HG03342 (cell line): ENCODE data around the gene GABRG3.

Experiments
- ATAC-seq: cut with Tn5 transposase; IDR thresholded peaks from one replicate; pipeline ENCODE4 v1.9.1; 2021; ENCODE audit warnings: mild to moderate bottlenecking, moderate library complexity; ENCODE audit not compliant: unreplicated experiment

Gene GABRG3

DNA sequence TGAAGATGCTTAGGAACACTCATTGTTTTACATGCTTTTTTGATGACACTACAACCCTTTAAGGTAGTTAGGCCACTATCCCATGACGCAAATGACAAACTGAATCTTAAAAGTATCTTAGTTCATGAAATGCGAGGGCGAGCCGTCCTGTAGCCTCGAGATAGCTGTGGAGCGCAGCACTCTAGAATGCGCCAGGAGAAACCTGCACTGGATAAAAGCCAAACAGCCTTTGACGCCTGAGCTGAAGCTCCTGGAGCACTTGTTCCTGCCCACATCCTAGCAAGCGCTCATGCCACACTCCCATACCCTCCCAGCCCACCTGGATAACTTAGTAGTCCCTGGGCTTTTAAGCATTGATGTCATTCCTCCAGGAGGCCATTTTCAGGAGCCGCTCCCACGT lies 516.9 kb downstream of the GABRG3 start:
- ATAC-seq, result no peak

- no peak for ATAC-seq
These were observed 520.0 kb downstream of the GABRG3 start for GRCh38 chr15:27490867-27491595.

- no peak for ATAC-seq
These were observed 521.0 kb downstream of the GABRG3 start for GRCh38 chr15:27491666-27492621.

GRCh38 chr15:27495963-27496459 lies 525.0 kb downstream of the GABRG3 start:
- ATAC-seq, result no peak

DNA sequence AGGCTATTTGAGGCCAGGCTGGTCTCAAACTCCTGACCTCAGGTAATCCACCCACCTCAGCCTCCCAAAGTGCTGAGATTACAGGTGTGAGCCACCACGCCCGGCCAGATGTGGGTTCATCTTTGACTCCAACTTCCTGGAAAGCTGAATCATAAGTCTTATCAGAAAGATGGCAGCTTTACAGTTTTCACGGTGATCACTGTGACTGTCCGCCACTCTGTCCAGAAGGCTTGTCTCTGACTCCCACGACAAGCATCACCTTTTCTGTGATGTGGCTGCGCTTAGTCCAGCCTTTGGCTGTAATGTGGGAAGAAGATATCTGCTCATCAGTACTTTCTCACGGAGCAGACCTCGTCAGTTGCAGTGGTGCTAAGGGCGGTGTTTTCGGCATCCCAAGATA lies 527.7 kb downstream of the GABRG3 start:
- no peak for ATAC-seq

DNA sequence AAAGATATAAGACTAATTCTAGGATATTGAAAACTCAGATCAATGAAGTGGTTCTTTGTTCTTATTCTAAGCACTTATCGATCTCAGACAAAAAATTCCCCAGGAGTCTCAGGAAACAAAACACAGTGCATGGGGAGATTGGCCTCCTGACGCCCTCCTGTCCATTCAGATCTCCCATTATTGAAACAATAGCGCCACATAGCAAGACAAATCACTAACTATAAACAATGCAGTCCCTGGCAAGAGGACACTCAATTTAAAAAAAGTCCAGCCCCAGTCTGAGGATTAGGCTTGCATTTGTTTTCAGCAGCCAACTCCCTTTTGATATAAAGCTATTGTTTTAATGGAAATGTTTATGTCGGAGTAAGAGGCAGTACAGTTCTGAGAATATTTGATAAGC lies 528.2 kb downstream of the GABRG3 start:
- ATAC-seq, result no peak

- no peak for ATAC-seq
These were observed 528.7 kb downstream of the GABRG3 start for GRCh38 chr15:27499719-27500118.

- no peak for ATAC-seq
These were observed 529.2 kb downstream of the GABRG3 start for GRCh38 chr15:27500206-27500605.

DNA sequence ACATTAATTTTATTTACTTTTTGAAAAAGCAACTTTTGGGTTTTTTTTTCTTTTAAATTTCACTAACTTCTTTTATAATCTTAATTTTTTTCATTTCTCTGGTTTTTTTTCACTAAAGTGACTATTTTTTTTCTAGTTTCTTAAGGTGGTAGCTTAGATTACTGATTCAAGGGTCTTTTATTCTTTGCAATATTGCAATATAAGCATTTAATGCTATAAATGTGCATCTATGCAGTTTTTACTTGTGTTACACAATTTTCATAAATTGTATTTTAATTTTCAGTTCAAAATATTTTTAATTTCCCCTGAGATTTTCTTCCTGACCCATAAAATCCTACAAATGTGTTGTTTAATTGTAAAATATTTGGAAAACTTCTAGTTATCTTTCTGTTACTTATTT lies 535.8 kb downstream of the GABRG3 start:
- no peak for ATAC-seq

DNA sequence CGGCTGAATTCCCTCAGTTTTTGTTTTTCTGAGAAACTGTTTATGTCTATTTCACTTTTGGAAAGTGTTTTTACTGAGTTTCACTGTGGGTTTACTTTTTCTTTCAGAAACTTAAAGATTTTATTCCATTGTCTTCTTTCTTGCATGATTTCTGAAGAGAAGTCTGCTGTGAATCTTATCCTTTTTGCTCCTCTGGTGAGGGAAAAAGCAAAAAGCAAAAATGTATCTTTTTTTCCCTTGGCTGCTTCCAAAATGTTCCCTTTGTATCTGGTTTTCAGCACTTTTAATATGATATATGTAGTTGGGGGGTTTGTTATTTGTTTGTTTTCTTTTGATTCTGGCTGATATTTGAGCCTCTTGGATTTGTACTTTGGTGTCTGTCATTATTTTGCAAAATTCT lies 538.0 kb downstream of the GABRG3 start:
- no peak for ATAC-seq

DNA sequence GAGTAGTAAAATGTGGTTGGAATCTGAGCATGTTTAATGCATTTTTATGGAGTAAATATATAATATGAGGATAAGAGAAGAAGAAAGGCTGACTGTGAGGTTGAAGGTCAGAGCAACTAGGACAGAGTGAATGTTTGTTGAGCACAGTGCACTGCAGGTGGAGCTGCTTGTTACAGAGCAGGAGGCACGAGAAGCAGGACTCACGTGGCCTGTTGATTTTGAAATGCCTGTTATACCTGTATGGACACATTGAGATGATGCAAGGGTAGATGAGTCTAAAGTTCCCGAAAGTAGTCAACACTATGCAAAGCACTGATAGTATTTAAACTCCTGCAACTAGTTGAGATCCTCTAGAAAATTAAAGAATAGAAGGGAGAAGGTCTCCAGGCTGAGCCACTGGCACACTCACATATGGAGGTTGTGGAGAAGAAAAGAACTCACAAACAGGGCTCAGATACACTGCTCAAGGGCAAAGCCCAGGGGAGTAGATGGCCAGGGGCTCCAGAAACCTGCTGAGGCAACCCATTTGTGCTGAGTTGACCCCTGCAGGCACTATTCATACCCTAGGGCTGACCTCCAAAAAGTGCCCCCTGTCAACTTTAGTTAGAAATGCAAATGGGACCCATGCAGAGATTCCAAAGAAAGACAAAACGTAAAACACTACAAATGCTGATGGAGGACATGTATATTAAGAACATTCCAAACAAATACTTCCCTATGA lies 541.5 kb downstream of the GABRG3 start:
- no peak for ATAC-seq

- no peak for ATAC-seq
These were observed 543.5 kb downstream of the GABRG3 start for GRCh38 chr15:27514526-27514925.

GRCh38 chr15:27527490-27528067 lies 556.6 kb downstream of the GABRG3 start:
- no peak for ATAC-seq

DNA sequence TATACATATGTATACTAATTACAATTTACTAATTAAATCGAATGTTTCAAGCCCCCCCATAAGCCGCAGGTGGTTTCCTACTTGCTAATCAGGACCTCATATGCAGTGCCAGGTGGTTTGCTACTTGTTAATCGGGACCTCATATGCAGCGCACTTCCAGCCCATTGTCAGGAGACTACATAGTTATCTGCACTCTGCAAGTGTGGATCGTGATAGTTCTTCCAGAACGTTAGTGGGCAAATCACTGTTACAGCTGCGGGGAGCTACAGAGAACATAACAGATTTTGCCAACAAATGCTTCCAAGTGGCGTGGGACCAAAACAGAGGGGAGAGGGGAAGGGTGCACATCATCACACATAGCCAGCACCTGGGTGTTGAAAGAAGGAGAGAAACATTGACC lies 558.4 kb downstream of the GABRG3 start:
- ATAC-seq, result no peak

- ATAC-seq, result no peak
These were observed 560.0 kb downstream of the GABRG3 start for GRCh38 chr15:27530994-27531393.

DNA sequence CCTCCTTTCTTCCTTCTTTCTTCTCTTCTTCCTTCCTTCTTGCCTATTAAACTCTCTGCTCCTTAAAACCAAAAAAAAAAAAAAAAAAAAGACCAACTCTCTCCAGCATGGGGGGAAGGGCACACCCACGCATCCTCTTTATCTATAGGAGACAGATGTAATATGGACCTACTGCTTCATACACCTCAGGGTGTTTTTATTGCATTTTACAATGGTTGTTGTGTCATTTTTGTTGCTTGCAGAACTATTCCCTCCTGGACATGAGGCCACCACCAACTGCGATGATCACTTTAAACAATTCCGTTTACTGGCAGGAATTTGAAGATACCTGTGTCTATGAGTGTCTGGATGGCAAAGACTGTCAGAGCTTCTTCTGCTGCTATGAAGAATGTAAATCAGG lies 561.4 kb downstream of the GABRG3 start:
- ATAC-seq, result no peak

DNA sequence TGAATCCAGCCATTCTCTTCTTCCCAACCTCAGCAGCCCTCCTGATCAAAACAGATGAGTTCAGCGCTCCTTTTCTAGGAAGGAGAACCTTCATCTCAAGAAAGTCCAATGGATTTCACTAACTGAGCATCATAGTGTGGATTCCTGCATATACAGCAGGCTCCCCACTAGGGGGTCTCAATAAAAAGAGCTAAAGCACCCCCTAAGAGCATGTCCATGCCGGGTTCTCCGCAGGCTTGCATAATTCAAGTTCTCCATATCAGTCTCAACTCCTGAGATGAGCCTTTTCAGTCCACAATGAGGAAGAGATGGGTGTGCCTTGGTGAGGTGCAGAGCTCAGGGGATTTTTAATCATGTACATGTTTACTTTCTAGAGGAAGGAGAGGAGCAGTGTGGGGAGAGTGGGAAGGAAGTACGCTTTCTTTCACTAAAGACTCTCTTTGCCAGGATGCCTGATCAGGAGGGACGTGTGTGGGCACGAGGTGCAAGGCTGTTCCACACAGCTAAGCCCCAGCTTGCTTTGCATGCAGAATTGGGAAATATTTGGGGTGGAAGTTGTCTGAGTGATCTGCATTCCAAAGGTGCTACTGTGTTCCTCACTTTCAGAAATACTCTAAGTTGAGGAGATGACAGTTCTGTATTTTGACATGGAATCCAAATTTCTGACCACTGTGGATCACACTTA lies 564.6 kb downstream of the GABRG3 start:
- ATAC-seq, result no peak

DNA sequence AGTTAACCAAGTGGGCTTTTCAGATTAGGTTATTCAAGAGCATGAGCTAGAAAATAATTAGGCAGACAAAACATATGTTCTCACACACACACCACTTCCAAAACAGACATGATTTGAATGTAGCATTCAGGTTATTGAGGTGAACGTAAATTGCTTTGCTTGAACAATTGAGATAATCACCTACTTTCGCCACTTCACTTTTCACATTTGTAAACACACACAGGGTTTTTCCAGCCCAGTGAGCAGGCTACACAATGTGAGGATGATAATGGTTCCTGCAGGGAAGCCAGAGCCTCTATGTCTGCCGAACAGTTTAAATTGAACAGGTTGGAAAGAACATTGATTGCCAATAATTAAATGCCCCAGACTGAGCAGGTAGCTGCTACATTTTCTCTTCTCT lies 567.3 kb downstream of the GABRG3 start:
- no peak for ATAC-seq

DNA sequence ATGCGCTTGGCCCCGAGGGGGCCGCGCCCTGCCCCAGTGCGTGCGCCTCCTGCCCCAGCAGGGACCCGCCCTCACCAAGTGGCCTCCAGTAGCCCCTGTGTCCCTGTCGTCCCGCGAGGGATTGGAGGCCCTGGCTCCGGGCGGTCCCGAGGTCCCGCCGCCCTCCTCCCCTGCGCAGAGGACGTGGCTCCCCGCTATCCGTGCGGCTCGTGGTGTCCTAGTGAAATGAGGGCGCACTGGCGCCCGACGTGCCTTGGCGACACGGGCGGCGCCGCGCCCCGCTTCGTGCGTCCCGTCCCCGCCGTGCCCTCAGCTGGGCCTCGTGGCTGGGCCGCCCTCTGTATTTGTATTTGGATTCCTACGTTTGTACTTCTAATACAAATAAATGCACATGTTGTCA lies 570.6 kb downstream of the GABRG3 start:
- no peak for ATAC-seq

- ATAC-seq, result no peak
These were observed 574.7 kb downstream of the GABRG3 start for GRCh38 chr15:27545494-27546255.
